ENCODE results near the gene DLL3.

DLL3 gene

DNA sequence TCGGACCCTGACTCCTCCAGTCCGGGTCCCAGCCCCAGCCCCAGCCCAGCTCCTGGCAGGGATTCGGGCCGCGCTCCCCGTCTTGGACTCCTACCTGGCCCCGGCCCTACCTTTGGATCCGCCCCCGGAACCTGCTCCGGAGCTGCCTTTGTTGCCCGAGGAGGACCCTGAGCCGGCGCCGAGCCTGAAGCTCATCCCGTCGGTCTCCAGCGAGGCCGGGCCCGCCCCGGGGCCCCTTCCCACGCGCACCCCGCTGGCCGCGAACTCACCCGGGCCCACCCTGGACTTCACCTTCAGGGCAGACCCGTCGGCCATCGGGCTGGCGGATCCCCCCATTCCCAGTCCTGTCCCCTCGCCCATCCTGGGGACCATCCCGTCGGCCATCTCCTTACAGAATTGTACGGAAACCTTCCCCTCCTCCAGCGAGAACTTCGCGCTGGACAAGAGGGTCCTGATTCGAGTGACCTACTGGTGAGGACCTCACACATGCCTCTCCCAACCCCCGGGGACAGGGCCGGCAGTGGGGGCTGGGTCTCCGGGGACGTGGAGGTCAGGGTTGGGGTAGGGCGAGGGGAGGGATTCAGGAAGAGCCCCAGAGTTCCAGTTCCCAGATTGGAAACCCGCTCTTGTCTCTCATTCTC, 16.9 kb downstream of the DLL3 start:
- in situ Hi-C loops (cut with HindIII; ENCODE audit: low sequenced_read_pairs), result no loop called here

DNA sequence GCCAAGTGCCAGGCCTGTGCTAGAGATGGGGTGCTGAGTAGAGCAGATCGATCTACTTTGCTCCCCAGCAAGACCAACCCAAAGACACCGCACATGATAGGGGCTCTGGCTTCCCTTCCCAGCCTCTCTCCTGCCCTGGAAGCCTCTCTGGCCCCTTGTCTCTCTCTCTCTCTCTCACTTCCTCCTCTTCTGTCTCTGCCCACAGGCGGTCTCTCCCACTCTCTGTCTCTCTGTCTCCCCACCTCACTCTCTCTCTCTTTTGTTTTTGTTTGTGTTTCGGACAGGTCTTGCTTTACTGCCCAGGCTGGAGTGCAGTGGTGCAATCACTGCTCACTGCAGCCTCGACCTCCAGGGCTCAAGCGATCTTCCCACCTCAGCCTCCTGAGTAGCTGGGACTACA, 17.5 kb downstream of the DLL3 start:
- in situ Hi-C loops (cut with HindIII; ENCODE audit: low sequenced_read_pairs), result no loop called here

DNA sequence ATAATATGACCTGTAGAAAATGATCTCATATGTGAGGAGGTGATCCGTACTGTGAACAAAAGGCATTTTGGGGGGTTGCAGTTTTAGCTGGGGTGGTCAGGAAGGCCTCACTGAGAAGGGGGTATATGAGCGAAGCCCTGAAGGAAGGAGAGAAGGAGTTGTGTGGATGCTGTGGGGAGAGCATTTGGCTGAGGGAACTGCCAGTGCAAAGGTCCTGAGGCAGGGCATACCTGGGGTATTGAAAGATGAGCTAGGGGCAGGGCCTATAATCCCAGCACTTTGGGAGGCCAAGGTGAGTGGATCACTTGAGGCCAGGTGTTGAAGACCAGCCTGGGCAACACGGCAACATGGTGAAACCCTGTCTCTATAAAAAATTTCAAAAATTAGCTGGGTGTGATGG, 18.7 kb downstream of the DLL3 start:
- in situ Hi-C loops (cut with HindIII; ENCODE audit: low sequenced_read_pairs), result no loop called here

DNA sequence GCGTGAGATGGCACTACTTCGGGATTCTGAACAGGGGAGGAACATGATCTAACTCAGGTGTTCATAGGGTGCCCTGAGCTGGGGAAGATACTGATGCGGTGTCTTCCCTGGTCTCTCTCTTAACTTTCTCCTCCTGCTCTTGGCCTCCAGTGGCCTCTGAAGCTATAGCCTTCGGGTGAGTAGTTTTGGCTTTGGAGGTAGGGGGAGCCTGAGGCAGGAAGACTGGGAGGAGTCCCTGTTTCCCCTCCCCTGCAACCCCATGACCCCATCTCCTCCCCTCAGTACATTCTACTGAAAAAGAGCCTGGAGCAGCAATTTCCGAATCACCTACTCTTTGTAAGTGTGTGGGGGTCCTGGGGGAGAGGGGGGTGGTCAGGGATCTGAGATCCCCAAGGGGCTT, 19.7 kb downstream of the DLL3 start:
- in situ Hi-C loops (cut with HindIII; ENCODE audit: low sequenced_read_pairs), result no loop called here

DNA sequence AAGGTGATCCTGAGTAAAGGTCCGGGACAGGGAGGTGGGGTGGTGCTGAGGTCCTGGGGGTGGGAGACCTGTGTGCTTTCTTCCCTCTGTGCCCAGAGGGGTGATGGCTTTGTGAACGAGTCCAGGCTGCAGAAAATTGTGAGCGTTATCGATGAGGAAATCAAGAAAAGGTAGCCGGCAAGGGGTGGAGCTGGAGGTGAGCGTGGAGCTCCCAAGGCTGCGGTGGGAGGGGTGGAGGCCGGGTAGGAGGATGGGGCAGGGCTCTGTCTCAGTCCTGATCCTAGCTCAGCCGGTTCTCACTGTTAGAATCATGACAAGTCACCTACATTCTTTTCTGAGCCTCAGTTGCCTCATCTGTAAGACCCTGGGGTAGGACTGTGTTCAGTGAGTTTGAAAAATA, 20.2 kb downstream of the DLL3 start:
- in situ Hi-C loops (cut with HindIII; ENCODE audit: low sequenced_read_pairs), result no loop called here

DNA sequence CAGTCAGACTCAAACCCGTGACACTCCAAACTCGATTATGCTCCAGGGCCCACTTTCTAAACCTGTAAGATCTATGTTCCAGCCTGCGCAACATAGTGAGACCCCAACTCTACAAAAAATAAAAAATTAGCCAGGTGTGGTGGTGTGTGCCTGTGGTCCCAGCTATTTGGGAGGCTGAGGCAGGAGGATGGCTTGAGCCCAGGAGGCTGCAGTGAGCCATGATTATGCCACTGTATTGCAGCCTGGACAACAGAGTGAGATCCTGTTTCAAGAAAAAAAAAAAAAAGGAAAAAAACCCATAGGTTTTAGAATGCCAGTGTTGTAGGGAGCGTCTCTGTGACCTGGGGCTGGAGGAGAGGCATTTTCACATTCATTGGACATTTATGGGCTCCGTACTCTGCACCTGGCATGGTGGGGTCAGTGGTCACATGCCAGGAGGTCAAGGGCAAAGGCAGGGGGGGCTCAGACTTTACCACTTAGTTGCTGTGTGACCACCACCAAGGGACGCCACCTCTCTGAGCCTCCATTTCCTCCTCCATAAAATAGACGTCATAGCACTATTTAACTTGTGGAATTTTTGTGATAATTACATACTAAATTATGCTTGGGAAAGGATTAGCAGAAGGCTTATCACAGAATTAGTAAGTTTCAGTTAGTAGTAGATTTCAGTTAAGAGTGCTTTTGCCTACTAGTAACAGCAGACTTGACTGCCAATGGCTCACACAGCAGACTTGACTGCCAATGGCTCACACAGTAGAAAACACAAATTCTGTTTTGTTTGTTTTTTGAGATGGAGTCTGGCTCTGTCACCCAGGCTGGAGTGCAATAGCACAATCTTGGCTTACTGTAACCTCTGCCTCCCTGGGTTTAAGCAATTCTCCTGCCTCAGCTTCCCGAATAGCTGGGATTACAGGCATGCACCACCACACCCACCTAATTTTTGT, 22.1 kb downstream of the DLL3 start:
- in situ Hi-C loops (cut with HindIII; ENCODE audit: low sequenced_read_pairs), result no loop called here

DNA sequence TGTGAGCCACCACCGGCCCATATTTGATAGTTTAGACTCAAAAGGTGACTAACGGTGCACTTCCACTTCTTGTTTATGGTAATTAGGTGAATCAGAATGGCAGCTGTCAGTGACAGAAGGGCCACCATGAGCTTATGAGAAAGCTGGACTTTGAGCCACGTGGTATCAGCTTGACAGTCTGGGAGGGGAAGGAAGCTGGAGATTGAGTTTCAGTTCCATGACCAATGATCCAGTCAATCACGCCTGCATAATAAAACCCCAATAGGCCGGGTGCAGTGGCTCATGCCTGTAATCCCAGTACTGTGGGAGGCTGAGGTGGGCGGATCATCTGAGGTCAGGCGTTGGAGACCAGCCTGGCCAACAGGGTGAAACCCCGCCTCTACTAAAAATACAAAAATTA, 25.7 kb downstream of the DLL3 start:
- in situ Hi-C loops (cut with HindIII; ENCODE audit: low sequenced_read_pairs), result no loop called here

DNA sequence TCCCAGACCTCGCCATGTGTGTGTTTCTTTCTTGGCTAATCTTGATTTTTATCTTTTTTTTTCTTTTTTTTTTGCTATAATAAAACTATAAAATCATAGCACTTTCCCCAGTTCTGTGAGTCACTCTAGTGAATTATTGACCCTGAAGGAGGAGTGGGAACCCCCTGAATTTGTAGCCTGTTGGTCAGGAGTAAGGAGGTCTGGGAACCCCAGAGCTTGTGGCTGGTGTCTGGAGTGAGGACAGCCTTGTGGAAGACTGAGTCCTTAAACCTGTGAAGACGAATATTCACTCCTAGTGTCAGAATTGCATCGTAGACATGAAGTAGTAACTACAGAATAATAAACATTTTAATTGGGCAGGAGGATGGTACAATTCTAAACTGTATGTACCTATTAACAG, 26.5 kb downstream of the DLL3 start:
- in situ Hi-C loops (cut with HindIII; ENCODE audit: low sequenced_read_pairs), result no loop called here

DNA sequence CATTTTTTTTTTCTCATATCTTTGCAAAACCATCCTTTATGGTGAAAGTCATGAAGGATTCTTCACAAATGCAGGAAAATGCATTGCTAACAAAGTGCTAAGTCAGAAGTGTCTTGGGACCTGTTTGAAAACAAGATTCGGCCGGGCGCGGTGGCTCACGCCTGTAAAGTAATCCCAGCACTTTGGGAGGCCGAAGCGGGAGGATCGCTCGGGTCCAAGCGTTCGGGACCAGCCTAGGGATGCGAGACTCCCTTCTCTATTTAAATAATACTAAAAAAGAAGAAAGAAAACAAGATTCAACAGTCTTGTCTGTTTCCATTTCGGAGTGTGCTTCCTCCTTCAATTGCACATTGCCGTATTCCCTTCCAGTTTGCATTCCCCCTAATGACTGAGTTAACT, 33.1 kb downstream of the DLL3 start:
- in situ Hi-C loops (cut with HindIII; ENCODE audit: low sequenced_read_pairs), result no loop called here

DNA sequence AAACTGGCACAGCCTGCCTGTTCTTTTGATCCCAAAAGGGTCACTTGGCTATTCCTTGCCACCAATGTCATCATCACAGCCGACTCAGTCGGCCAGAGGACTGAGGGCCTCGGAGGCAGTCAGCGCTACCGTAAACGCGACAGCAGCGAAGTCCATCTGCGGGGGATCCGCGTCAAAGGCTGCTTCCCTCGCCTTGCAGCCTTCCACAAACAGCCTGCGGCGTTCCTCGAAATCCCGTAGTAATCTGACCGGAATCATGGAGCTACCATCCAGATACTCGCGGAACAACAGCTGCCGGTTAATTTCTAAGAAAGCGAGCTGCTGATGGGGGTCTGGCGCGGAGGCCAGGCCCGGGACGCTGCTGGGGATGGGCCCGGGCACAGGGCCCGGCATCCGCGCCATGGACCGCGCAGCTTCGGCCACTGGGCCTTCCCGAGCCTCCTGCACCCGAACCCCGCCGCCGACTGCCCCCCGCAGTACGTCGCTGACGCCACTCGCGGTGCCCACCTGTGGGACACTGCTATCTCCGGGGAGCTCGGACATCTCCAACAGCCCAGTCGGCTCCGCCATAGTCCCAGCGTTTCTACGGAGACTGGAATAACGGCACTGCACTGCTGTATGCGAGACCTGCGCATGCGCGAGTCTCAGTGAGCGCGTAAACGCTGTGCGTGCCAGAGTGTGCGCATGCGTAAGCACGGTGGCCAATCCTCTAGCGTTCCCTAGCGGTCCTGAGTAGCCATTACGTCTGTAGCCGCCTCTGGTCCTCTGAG, 33.7 kb downstream of the DLL3 start, which contains the start of gene EID2B:
Gene EID2B, minus strand, starts transcription at position 620 of the 770 bp plus-strand sequence. Its CDS starts 50 bp downstream, at position 570.
- in situ Hi-C loops (cut with HindIII; ENCODE audit: low sequenced_read_pairs), result no loop called here

DNA sequence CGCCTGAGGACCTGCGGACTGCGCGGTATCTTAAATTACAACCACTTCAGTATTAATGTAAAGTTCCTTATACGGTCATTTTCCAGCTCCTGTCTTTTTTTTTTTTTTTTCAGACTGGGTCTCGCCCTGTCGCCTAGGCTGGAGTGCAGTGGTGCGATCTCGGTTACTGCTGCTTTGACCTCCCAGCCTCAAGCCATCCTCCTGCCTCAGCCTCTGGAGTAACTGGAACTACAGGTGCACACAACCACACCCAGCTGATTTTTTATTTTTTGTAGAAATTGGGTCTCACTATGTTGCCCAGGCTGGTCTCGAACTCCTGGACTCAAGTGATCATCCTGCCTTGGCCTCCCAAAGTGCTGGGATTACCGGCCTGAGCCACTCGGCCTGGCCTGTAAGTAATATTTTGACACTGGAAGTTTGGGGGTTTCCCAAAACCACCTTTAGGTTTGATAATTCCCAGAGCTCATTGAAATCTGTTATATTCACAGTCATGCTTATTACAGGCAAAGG, 34.3 kb downstream of the DLL3 start:
- in situ Hi-C loops (cut with HindIII; ENCODE audit: low sequenced_read_pairs), result no loop called here

DNA sequence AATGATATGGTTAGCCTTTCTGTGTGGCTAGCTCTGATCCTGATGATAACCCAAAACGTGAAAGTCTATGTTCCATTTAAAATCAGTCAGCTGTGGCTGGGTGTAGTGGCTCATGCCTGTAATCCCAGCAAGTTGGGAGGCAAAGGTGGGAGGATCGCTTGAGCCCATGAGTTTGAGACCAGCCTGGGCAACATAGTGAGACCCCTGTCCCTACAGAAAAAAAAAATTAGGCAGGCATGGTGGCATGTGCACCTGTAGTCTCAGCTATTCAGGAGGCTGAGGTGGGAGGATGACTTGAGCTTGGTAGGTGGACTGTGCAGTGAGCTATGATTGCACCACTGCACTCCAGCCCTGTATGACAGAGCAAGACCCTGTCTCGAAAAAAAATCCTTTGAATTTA, 35.0 kb downstream of the DLL3 start:
- in situ Hi-C loops (cut with HindIII; ENCODE audit: low sequenced_read_pairs), result no loop called here

DNA sequence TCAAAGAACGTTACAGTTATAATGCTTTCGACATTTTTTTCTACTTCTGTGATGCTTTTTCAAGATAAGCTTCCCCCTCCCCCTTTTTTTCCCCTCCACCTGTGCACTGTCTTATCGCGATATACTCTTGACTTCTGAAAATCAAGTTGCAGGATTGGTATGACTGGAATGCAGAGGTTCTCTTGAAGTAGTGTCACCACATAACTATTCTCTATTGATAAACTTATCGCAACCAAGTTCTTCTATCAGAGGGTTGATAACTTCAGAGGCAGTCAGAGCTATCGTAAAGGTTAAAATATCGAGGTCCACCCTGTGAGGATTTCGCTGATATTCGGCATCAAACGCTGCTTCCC, 40.4 kb downstream of the DLL3 start:
- in situ Hi-C loops (cut with HindIII; ENCODE audit: low sequenced_read_pairs), result loop anchor here (5.0 kb wide), 1 partner anchor 37 kb away; no protein-coding TSS in a partner anchor

DNA sequence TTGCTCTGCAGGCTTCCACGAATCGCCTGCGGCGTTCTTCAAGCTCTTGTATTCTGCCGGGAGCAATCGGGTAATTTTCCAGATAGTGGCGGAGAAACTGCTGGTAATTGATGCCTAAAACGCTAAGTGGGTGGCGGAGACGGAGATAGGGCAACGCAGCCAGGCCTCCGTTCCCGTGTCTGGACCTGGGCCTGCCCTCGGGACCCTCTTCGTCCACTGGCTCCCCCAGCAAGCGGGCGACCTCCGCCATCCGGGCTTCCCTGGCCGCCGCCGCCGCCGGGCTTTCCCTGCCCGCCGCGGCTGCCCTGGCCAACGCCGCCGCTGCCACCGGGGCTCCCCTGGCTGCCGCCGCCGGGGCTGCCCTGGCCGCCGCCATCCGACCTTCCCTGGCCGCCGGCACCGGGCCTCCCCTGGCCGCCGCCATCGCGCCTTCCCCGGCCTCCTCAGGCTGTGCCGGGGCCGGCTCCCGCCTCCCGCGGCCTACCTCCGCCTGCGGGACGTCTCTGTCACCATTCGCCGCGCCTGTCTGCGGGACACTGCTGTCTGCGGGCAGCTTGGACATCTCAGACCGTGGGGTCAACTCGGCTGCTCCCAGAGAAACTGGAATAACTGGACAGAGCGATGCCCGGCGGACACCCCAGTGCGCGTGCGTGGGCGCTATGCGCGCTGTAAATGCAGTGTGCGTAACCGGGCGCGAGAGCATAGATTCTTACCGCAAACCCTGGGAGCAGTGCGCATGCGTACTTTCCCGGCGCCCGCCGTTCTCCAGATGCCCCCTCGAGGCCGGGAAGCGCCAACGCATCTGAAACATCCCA, 41.0 kb downstream of the DLL3 start, which contains the start of gene EID2:
Gene EID2, minus strand, starts transcription at position 644 of the 815 bp plus-strand sequence. Its CDS starts 82 bp downstream, at position 562.
- in situ Hi-C loops (cut with HindIII; ENCODE audit: low sequenced_read_pairs), result loop anchor here (5.0 kb wide), 2 partner anchors 37 to 303 kb away; no protein-coding TSS in a partner anchor

DNA sequence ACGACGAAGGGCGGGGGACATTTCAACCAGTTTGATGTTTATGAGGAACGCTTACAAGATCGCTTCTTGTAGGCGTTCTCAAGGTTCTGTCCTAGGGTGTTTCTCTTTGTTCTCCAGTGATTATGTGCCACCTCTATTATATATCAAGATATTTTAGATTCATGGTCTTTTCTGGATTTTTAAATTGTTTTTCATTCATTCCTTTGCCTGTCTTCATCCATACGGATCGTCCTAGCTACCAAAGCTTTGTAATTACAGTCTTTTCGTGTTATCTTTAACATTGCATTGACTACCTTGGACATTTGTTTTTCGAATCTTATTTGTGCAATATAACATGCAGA, 41.6 kb downstream of the DLL3 start:
- in situ Hi-C loops (cut with HindIII; ENCODE audit: low sequenced_read_pairs), result loop anchor here (5.0 kb wide), 1 partner anchor 302 kb away; no protein-coding TSS in a partner anchor

DNA sequence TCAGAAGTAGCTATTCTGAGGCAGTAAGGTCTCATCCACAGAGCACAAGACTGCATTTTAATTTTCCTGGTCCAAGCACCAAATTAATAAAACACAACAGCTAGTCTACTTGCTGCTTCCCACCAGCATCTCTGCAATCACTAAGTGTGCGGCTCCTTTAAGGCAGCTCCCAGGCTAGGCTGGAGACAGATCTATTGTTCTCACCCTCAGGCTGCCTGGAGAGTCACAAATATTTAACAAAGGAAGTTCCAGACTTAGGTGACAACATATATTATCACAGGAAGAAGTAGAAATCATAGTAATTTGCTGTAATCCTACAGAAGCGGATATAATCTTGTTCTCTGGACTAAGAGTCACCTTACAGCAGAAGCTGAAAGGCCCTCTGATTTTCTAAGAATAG, 43.5 kb downstream of the DLL3 start:
- in situ Hi-C loops (cut with HindIII; ENCODE audit: low sequenced_read_pairs), result loop anchor here (5.0 kb wide), 1 partner anchor 300 kb away; no protein-coding TSS in a partner anchor

DNA sequence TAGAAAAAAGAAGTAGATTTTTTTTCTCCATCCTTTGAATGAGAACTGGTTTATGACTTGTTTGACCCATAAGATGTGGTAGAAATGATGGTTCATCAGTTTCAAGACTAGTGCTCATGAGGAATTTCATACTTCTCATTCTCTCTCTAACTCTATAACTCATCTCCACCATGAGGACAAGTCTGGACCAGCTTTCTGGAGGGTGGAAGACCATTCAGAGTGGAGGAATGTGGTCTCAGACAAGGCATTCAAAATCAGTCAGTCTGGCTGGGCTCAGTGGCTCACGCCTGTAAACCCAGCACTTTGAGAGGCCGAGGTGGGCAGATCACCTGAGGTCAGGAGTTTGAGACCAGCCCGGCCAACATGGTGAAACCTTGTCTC, 44.7 kb downstream of the DLL3 start:
- in situ Hi-C loops (cut with HindIII; ENCODE audit: low sequenced_read_pairs), result loop anchor here (5.0 kb wide), 1 partner anchor 299 kb away; no protein-coding TSS in a partner anchor

DNA sequence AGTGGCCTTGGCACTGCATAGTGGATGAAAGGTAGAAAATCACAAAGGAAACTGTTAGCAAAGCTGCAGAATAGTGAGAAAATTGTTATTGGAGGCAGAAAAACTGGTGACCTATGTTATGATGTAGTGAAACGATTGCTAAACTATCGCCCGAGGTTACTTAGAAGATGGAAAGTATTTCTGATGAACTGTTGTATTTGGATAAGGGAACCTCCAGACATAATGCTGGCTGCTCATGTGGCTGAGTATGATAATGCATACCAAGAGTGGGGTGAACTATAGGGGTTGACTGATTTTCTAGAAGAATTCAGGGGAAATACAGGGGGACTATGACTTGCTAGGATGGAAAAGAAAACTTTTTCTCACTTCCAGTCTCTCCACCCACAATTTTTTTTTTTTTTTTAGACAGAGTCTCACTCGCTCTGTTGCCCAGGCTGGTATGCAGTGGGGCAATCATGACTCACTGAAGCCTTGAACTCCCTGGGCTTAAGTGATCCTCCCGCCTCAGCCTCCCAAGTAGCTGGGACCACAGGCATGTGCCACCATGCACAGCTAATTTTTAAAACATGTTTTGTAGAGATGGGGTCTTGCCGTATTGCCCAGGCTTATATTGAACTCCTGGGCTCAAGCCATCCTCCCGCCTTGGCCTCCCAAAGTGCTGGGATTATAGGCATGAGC, 45.6 kb downstream of the DLL3 start:
- in situ Hi-C loops (cut with HindIII; ENCODE audit: low sequenced_read_pairs), result loop anchor here (5.0 kb wide), 1 partner anchor 298 kb away; no protein-coding TSS in a partner anchor

DNA sequence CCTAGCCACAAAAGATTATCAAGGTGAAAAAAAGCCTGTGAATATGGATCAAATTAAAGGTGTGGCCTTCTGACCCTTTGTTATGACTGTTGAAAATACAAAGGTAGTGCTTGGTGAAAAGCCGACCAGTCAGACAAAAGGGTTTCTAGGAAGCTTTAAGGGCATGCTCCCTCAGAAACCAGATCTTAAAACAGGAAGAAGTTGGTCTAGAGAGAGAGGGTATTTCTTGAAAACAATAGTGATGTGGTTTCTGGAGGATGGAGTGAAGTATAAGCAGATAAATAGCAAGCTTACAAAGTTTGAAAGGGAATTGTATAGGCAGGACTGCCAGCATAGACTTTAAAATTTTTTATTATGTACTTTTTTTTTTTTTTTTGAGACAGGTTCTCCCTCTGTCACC, 46.2 kb downstream of the DLL3 start:
- in situ Hi-C loops (cut with HindIII; ENCODE audit: low sequenced_read_pairs), result loop anchor here (5.0 kb wide), 1 partner anchor 297 kb away; no protein-coding TSS in a partner anchor
